NCI-H146 treated with DMSO at 0.1 percent for 48 hours (cell line): ENCODE results near the gene TPBG.
"Not testable (repeated sequence)": the region's sequence is repeated elsewhere in the genome, so short reads cannot be mapped to it uniquely, and the experiment has no call there.

ENCODE experiments used
- DNase-seq: peaks from one replicate; lab custom pipeline; 2025; ENCODE audit not compliant: unreplicated experiment; lab: John Stamatoyannopoulos, UW

Gene TPBG

GRCh38 chr6:82372656-82373055, 9.0 kb downstream of the TPBG start:
- DNase-seq: no peak

- no peak for DNase-seq
Observed at GRCh38 chr6:82374516-82374915, 10.9 kb downstream of the TPBG start.

GRCh38 chr6:82376636-82377035, 13.0 kb downstream of the TPBG start:
- no peak for DNase-seq

GRCh38 chr6:82380566-82381185, 17.1 kb downstream of the TPBG start:
- DNase-seq: no peak

GRCh38 chr6:82381278-82381677, 17.7 kb downstream of the TPBG start:
- DNase-seq: no peak

GRCh38 chr6:82385102-82385501, 21.5 kb downstream of the TPBG start:
- no peak for DNase-seq

GRCh38 chr6:82385546-82385945, 21.9 kb downstream of the TPBG start:
- no peak for DNase-seq

- DNase-seq: peak; percentile 80
Observed at GRCh38 chr6:82385961-82386360, 22.3 kb downstream of the TPBG start.

- DNase-seq: not testable (repeated sequence)
Observed at GRCh38 chr6:82394770-82395169, 31.2 kb downstream of the TPBG start.

GRCh38 chr6:82396964-82397751, 33.5 kb downstream of the TPBG start:
- DNase-seq: no peak

- DNase-seq: no peak
Observed at GRCh38 chr6:82397962-82398692, 34.5 kb downstream of the TPBG start.

GRCh38 chr6:82408952-82409431, 45.4 kb downstream of the TPBG start:
- no peak for DNase-seq

GRCh38 chr6:82410151-82410648, 46.6 kb downstream of the TPBG start:
- no peak for DNase-seq

- DNase-seq: no peak
Observed at GRCh38 chr6:82413868-82414267, 50.3 kb downstream of the TPBG start.

GRCh38 chr6:82415820-82416219, 52.2 kb downstream of the TPBG start:
- DNase-seq: no peak

GRCh38 chr6:82416346-82416745, 52.7 kb downstream of the TPBG start:
- no peak for DNase-seq
